Fibroblast of lung (primary cell): ENCODE results near the gene COMP. TPM values are rescaled to one million over a fixed set of nuclear protein-coding genes. Genes with fewer than 3 reads are reported as not detected.

ENCODE experiments used
- DNase-seq, 2 donors: peaks; one replicate each; pipeline versions ENCODE4 v3.0.0 to v3.0.0-alpha.2; 2010; ENCODE audit warnings: low read depth in 2 of 2
- H2AFZ ChIP-seq: 2 replicates; pipeline ENCODE4 v1.5.1; 2012; ENCODE audit warnings: low read length, control low read depth, inconsistent platforms
- H3K27ac ChIP-seq: 2 replicates; pipeline ENCODE4 v1.5.1; 2011; ENCODE audit warnings: low read length, control low read depth; ENCODE audit not compliant: insufficient read depth
- H3K27me3 ChIP-seq: 2 replicates; pipeline ENCODE4 v1.5.1; 2011; ENCODE audit warnings: mild to moderate bottlenecking, low read length; ENCODE audit not compliant: control insufficient read depth, insufficient read depth
- H3K36me3 ChIP-seq: 2 replicates; pipeline ENCODE4 v1.5.1; 2011; ENCODE audit warnings: low read length; ENCODE audit not compliant: control insufficient read depth, insufficient read depth
- H3K4me1 ChIP-seq: 2 replicates; pipeline ENCODE4 v1.5.1; 2011; ENCODE audit warnings: low read length; ENCODE audit not compliant: control insufficient read depth, insufficient read depth; ENCODE audit errors: extremely low read depth
- H3K4me2 ChIP-seq: 2 replicates; pipeline ENCODE4 v1.5.1; 2011; ENCODE audit warnings: low read length, control low read depth; ENCODE audit not compliant: insufficient read depth; ENCODE audit errors: extremely low read depth
- H3K4me3 ChIP-seq, 4 experiments: fragments of 200-600 bp in 1 of 4; sonication (generic) in 1 of 4; replicated peaks in 1 of 4; 2 replicates each; pipeline ENCODE4 v1.5.1; 2011 to 2016; ENCODE audit warnings: low read length in 4 of 4, low read depth in 3 of 4, mild to moderate bottlenecking in 3 of 4, control low read depth in 2 of 4, inconsistent platforms in 1 of 4, mixed read lengths in 1 of 4; ENCODE audit not compliant: insufficient read depth in 1 of 4; ENCODE audit errors: control extremely low read depth in 1 of 4
- H3K79me2 ChIP-seq: 2 replicates; pipeline ENCODE4 v1.5.1; 2012; ENCODE audit warnings: mild to moderate bottlenecking, low read length, inconsistent platforms; ENCODE audit not compliant: control insufficient read depth, insufficient read depth
- H3K9ac ChIP-seq: 2 replicates; pipeline ENCODE4 v1.5.1; 2011; ENCODE audit warnings: mild to moderate bottlenecking, low read length, control low read depth; ENCODE audit not compliant: insufficient read depth
- H3K9me3 ChIP-seq: 2 replicates; pipeline ENCODE4 v1.5.1; 2012; ENCODE audit warnings: low read depth, low read length; ENCODE audit not compliant: control insufficient read depth, insufficient read depth
- H4K20me1 ChIP-seq: 2 replicates; pipeline ENCODE4 v1.5.1; 2011; ENCODE audit warnings: low read length; ENCODE audit not compliant: control insufficient read depth, insufficient read depth; ENCODE audit errors: extremely low read depth
- CTCF ChIP-seq, 2 donors: IDR thresholded peaks in 1 of 2; conservative IDR thresholded peaks in 1 of 2; 1 replicate in 1 of 2; 2 replicates in 1 of 2; pipeline ENCODE4 v1.5.1; 2011 to 2012; ENCODE audit warnings: low read length in 2 of 2, control low read depth in 1 of 2, inconsistent platforms in 1 of 2, low read depth in 1 of 2, mild to moderate bottlenecking in 1 of 2
- EZH2 ChIP-seq: IDR thresholded peaks from 2 replicates; pipeline ENCODE4 v1.5.1; 2012; ENCODE audit warnings: low read length, control low read depth, mild to moderate bottlenecking; ENCODE audit errors: missing control alignments
- polyA plus RNA-seq, 2 donors: library from polyadenylated mRNA; depleted of rRNA in 1 of 2; stranded (reverse) in 1 of 2; unstranded in 1 of 2; fragments of >200 nt; gene quantifications; 2 replicates each; pipeline ENCODE4 v1.2.1, GENCODE V29; 2011 to 2012; ENCODE audit warnings: missing spikeins in 1 of 2
- total RNA-seq: library from RNA; depleted of rRNA; stranded (reverse); fragments of >200 nt; gene quantifications from 2 replicates; pipeline ENCODE4 v1.2.1, GENCODE V29; 2014

The COMP gene
- total and polyA plus RNA-seq, 2 donors (not counting 1 experiment from before 2014, with no cell fraction given), result 0.05 to 0.17 TPM

- no peak overlapping the region for H3K4me3 ChIP-seq
- no peak for TF ChIP-seq CTCF (conservative IDR thresholded peaks at IDR 0.05 in 1 of 2, IDR thresholded peaks at IDR 0.05 in 1 of 2; ENCODE audit: low read depth in 1 of 2, low read length in 2 of 2)
- no peak for TF ChIP-seq EZH2
- no peak overlapping the region for H3K4me2 ChIP-seq
- H4K20me1 ChIP-seq, result no peaks in the 10 kb centered on the region
- H3K9ac ChIP-seq, result no peak overlapping the region
- no peaks in the 10 kb centered on the region for H3K9me3 ChIP-seq
- no peaks in the 10 kb centered on the region for H3K79me2 ChIP-seq
- H3K27me3 ChIP-seq, result no peaks in the 10 kb centered on the region
- H3K27ac ChIP-seq, result no peak overlapping the region
- DNase-seq, result no peak
- no peak overlapping the region for H2AFZ ChIP-seq
- H3K36me3 ChIP-seq, result no peaks in the 10 kb centered on the region
- peaks cover 2% of the 10 kb centered on the region for H3K4me1 ChIP-seq
Observed at GRCh38 chr19:18770663-18771327, 20.3 kb downstream of the COMP start.

GRCh38 chr19:18769989-18770528 is 21.0 kb downstream of the COMP start:
- Histone ChIP-seq H3K27me3 (no peaks in the 10 kb centered on the region), H3K4me1 (no peaks in the 10 kb centered on the region), H2AFZ (no peak overlapping the region), H3K4me2 (no peak overlapping the region), H3K9ac (no peak overlapping the region), H4K20me1 (no peaks in the 10 kb centered on the region), H3K36me3 (no peaks in the 10 kb centered on the region), H3K27ac (no peak overlapping the region), H3K4me3 (no peak overlapping the region), H3K9me3 (no peaks in the 10 kb centered on the region), H3K79me2 (no peaks in the 10 kb centered on the region)
- TF ChIP-seq EZH2, result no peak
- no peak for TF ChIP-seq CTCF (conservative IDR thresholded peaks at IDR 0.05 in 1 of 2, IDR thresholded peaks at IDR 0.05 in 1 of 2; ENCODE audit: low read depth in 1 of 2, low read length in 2 of 2)
- no peak for DNase-seq

- H4K20me1 ChIP-seq, result no peaks in the 10 kb centered on the region
- peaks cover 5% of the 10 kb centered on the region for H3K4me1 ChIP-seq
- no peak overlapping the region for H3K9ac ChIP-seq
- TF ChIP-seq EZH2 (no peak), CTCF (conservative IDR thresholded peaks at IDR 0.05 in 1 of 2, IDR thresholded peaks at IDR 0.05 in 1 of 2; ENCODE audit: low read depth in 1 of 2, low read length in 2 of 2) (no peak)
- no peak overlapping the region for H3K27ac ChIP-seq
- no peaks in the 10 kb centered on the region for H3K36me3 ChIP-seq
- no peak for DNase-seq
- no peak overlapping the region for H3K4me3 ChIP-seq
- H3K4me2 ChIP-seq, result no peak overlapping the region
- H3K9me3 ChIP-seq, result no peaks in the 10 kb centered on the region
- no peak overlapping the region for H2AFZ ChIP-seq
- H3K27me3 ChIP-seq, result no peaks in the 10 kb centered on the region
- H3K79me2 ChIP-seq, result no peaks in the 10 kb centered on the region
Observed at GRCh38 chr19:18768997-18769891, 21.9 kb downstream of the COMP start.
